H1 (cell line): ENCODE measurements around the gene GABRR2. TPM values are rescaled to one million over a fixed set of nuclear protein-coding genes. Genes with fewer than 3 reads are reported as not detected.

Experiments
- BACH1 ChIP-seq: IDR thresholded peaks from 2 replicates; pipeline ENCODE4 v1.6.1; 2012; ENCODE audit warnings: low read length, improper control_type of control experiment
- EP300 ChIP-seq, 2 experiments: IDR thresholded peaks; 1 replicate in 1 of 2; 2 replicates in 1 of 2; pipeline ENCODE4 v1.6.1; 2011 to 2012; ENCODE audit warnings: low read depth in 2 of 2, low read length in 2 of 2, mild to moderate bottlenecking in 2 of 2, borderline replicate concordance in 1 of 2, inconsistent platforms in 1 of 2, moderate library complexity in 1 of 2
- HDAC2 ChIP-seq, 2 experiments: fragments of 300-600 bp in 1 of 2; sonication (generic) in 1 of 2; IDR thresholded peaks; 2 replicates each; pipeline ENCODE4 v1.6.1; 2011 to 2012; ENCODE audit warnings: low read depth in 2 of 2, low read length in 2 of 2, mild to moderate bottlenecking in 2 of 2, moderate library complexity in 2 of 2, borderline replicate concordance in 1 of 2, inconsistent platforms in 1 of 2
- SIX5 ChIP-seq: IDR thresholded peaks from 2 replicates; pipeline ENCODE4 v1.6.1; 2011; ENCODE audit warnings: mild to moderate bottlenecking, low read depth, low read length
- polyA plus RNA-seq, 7 experiments: library from polyadenylated mRNA; depleted of rRNA in 3 of 7; stranded (reverse) in 5 of 7; unstranded in 2 of 7; fragments of >200 nt in 5 of 7; fragments of 200-250 nt in 2 of 7; gene quantifications; 1 replicate in 5 of 7; 2 replicates in 1 of 7; 4 replicates in 1 of 7; pipeline versions ENCODE4 v1.2.1 to v1.2.3, GENCODE V29; 2011 to 2013; ENCODE audit warnings: missing spikeins in 2 of 7, mixed read lengths in 2 of 7
- total RNA-seq: library from RNA; stranded (reverse); fragmentation: NEBNext Ultra II Directional; extraction: Animal tissue kit (Norgen Biotek cat#: 25700); gene quantifications from 2 replicates; pipeline ENCODE4 v1.2.1, GENCODE V29; 2021
- TF ChIP-seq, protein P1 (sequence below): fragments of 300-600 bp; sonication (generic); IDR thresholded peaks from 2 replicates; pipeline ENCODE4 v1.7.1; 2012; ENCODE audit warnings: low read length, moderate library complexity, mild to moderate bottlenecking, inconsistent platforms; ENCODE audit not compliant: insufficient replicate concordance

GABRR2 gene
- total and polyA plus RNA-seq, 2 of the 8 experiments (the other 6 are each of a cell fraction or from before 2014, with no cell fraction given), result not detected

DNA sequence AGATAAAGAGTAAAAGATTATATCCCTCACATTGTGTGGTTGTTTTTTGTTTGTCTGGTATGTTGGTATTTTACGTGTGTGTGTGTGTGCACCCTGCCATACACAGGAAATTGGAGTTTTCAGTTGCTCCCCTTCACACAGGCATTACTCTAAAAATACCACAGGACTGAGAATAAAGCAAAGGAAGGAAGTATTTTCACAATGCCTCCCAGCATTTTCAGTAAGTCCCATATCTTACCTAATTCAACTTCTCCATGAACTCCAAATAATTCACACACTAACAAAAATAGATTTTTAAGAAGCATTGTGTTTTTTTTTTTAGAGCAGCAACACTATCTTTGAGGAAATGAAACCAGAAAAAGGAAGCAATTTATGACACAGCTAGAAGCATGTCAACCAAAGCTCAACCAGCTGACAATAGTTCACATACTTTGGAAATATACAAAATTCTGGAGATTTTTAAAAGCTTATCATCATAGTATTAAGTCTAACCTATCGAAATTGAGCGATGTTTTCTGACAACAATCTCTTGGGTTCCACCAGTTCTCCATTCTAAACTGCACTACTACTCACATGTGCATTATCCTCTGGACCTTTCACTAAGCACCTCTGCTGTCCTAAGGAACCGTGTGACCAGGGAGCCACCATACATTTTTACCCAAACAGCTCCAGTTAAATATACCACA lies 35.3 kb upstream of the GABRR2 start (continued):
- TF ChIP-seq, protein P1, sequence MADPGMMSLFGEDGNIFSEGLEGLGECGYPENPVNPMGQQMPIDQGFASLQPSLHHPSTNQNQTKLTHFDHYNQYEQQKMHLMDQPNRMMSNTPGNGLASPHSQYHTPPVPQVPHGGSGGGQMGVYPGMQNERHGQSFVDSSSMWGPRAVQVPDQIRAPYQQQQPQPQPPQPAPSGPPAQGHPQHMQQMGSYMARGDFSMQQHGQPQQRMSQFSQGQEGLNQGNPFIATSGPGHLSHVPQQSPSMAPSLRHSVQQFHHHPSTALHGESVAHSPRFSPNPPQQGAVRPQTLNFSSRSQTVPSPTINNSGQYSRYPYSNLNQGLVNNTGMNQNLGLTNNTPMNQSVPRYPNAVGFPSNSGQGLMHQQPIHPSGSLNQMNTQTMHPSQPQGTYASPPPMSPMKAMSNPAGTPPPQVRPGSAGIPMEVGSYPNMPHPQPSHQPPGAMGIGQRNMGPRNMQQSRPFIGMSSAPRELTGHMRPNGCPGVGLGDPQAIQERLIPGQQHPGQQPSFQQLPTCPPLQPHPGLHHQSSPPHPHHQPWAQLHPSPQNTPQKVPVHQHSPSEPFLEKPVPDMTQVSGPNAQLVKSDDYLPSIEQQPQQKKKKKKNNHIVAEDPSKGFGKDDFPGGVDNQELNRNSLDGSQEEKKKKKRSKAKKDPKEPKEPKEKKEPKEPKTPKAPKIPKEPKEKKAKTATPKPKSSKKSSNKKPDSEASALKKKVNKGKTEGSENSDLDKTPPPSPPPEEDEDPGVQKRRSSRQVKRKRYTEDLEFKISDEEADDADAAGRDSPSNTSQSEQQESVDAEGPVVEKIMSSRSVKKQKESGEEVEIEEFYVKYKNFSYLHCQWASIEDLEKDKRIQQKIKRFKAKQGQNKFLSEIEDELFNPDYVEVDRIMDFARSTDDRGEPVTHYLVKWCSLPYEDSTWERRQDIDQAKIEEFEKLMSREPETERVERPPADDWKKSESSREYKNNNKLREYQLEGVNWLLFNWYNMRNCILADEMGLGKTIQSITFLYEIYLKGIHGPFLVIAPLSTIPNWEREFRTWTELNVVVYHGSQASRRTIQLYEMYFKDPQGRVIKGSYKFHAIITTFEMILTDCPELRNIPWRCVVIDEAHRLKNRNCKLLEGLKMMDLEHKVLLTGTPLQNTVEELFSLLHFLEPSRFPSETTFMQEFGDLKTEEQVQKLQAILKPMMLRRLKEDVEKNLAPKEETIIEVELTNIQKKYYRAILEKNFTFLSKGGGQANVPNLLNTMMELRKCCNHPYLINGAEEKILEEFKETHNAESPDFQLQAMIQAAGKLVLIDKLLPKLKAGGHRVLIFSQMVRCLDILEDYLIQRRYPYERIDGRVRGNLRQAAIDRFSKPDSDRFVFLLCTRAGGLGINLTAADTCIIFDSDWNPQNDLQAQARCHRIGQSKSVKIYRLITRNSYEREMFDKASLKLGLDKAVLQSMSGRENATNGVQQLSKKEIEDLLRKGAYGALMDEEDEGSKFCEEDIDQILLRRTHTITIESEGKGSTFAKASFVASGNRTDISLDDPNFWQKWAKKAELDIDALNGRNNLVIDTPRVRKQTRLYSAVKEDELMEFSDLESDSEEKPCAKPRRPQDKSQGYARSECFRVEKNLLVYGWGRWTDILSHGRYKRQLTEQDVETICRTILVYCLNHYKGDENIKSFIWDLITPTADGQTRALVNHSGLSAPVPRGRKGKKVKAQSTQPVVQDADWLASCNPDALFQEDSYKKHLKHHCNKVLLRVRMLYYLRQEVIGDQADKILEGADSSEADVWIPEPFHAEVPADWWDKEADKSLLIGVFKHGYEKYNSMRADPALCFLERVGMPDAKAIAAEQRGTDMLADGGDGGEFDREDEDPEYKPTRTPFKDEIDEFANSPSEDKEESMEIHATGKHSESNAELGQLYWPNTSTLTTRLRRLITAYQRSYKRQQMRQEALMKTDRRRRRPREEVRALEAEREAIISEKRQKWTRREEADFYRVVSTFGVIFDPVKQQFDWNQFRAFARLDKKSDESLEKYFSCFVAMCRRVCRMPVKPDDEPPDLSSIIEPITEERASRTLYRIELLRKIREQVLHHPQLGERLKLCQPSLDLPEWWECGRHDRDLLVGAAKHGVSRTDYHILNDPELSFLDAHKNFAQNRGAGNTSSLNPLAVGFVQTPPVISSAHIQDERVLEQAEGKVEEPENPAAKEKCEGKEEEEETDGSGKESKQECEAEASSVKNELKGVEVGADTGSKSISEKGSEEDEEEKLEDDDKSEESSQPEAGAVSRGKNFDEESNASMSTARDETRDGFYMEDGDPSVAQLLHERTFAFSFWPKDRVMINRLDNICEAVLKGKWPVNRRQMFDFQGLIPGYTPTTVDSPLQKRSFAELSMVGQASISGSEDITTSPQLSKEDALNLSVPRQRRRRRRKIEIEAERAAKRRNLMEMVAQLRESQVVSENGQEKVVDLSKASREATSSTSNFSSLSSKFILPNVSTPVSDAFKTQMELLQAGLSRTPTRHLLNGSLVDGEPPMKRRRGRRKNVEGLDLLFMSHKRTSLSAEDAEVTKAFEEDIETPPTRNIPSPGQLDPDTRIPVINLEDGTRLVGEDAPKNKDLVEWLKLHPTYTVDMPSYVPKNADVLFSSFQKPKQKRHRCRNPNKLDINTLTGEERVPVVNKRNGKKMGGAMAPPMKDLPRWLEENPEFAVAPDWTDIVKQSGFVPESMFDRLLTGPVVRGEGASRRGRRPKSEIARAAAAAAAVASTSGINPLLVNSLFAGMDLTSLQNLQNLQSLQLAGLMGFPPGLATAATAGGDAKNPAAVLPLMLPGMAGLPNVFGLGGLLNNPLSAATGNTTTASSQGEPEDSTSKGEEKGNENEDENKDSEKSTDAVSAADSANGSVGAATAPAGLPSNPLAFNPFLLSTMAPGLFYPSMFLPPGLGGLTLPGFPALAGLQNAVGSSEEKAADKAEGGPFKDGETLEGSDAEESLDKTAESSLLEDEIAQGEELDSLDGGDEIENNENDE, result no peak
- TF ChIP-seq SIX5 (no peak), HDAC2 (IDR thresholded peaks at IDR 0.05; ENCODE audit: borderline replicate concordance in 1 of 2, low read depth in 2 of 2, low read length in 2 of 2) (no peak), BACH1 (no peak), EP300 (IDR thresholded peaks at IDR 0.05; ENCODE audit: borderline replicate concordance in 1 of 2, low read depth in 2 of 2, low read length in 2 of 2) (no peak)
- TF ChIP-seq, all 59 proteins: peak for 0
